Inferior parietal cortex (tissue), 1 donor: ENCODE data around the gene TMEM248.
"Not testable (repeated sequence)": the region's sequence is repeated elsewhere in the genome, so short reads cannot be mapped to it uniquely, and the experiment has no call there.

Experiments used
- DNase-seq: peaks from one replicate; pipeline ENCODE4 v3.0.0-alpha.2; 2016; ENCODE audit errors: extremely low spot score

The TMEM248 gene

DNA sequence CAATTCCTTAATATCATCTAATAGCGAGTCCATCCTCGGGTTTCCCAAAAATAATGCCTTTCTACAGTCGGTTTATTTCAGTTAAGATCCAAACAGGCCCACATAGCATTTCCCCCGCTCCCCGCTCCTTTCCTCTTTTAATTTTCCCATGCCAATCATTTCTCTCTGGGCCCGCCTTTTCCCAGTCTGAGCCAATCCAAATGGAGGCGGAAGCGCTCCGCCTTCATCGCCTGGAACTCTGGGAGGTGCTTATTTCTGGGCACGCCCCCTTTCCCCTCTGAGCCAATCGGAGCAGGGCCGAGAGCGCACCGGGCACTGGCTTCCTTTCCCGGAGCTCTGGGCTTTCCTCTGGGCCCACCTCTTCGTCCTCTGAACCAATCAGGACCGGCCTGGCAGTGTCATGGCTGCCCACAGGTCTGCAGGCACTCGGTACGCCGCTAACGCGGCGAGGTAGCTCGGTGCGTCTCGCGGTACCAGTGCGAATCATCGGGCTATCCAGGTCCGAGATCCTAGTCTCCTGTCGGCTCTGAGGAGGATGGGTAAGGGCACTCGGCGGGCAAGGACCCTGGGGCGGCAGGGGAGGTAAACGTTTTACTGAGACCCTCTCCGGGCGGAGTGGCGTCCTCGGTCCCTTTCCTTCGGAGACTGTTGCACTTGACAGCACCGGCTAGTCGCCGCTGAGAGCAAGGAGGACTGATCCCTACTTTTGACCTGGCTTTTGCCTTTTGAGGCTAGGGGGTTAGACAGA, 75.6 kb downstream of the TMEM248 start, which contains the start of gene TYW1:
Gene TYW1, plus strand, starts transcription at position 390 of the 748 bp plus-strand sequence. Its CDS starts 146 bp downstream, at position 536.
- peak; percentile 98 for DNase-seq

DNA sequence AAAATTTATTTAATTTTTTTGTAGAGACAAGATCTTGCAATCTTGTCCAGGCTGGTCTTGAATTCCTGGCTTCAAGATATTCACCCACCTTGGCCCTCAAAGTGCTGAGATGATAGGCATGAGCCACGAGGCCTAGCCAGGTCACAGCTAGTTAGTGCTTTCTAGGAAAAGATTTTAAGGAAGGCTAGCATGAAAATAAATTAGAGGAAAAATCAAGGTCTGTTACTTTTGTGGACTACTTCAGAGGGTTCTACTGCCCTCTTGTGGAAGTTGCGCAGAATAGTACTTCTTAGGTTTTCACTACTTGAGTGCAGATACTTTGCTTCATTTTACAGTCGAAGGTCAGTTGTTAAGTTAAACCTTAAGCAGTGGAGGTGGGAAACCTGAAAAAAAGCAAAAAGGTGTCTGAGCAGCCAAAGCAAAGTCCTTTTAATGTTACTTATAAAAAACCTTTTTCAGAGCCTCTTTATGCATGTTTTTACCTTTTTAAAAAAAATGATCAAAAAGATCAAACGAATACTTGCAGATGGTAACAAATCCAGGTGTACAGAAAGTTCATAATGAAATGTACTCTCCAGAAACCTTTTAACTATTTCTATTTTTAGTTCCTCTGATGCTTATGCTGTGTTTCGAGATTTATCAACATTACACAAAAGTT, 79.7 kb downstream of the TMEM248 start:
- peak; percentile 33 for DNase-seq

DNA sequence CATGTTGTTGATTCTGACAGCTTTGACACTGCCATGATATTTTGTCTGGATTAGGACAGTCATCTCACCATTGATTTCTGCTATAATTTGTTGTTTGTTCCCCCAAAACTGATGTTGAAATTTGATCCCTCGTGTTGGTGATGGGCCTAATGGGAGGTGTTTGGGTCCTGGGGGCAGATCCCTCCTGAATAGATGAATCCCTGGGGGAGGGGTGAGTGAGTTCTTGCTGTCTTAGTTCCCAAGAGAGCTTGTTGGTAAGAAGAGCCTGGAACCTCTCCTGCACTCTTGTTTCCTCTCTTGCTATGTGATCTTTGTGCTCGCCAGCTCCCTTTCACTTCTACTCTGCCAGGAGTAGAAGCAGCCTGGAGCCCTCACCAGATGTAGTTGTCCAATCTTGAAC, 83.1 kb downstream of the TMEM248 start:
- DNase-seq = not testable (repeated sequence)

DNA sequence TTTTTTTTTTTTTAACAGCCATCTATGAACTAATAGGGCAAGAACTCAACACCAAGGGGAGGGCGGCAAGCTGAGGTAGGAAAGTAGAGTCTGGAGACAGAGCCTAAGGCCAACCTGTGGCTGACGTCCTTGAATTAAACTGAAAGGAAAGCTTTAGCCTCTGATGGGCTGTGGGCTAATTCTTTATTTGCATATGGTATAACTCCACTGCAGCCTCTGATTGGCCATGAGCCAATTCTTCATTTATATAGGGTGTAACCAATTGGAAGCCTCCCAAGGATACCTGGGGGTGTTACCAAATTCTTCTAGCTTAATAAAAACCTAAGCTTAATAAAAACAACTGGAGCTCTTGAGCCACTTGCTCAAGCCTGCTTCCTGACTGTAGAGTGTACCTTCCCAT, 85.9 kb downstream of the TMEM248 start:
- no peak for DNase-seq
